Fibroblast of skin of left biceps (primary cell): ENCODE data around the gene ZFPL1.

Experiments
- DNase-seq, 2 experiments: peaks; one replicate each; pipeline ENCODE4 v3.0.0-alpha.2; 2013; ENCODE audit warnings: low read depth in 2 of 2

The ZFPL1 gene

GRCh38 chr11:65083834-65084597 lies at the start of gene ZFPL1, which contains the start of gene CDCA5:
TSS of gene ZFPL1 (plus strand) at chr11:65084222. CDS start at chr11:65084699, 477 bp downstream.
TSS of gene CDCA5 (minus strand) at chr11:65084040. CDS start at chr11:65083978, 62 bp downstream.
- DNase-seq, result peak; percentile 91 to 92

GRCh38 chr11:65034423-65034822 lies 49.6 kb upstream of the ZFPL1 start:
- DNase-seq, result no peak

- DNase-seq, result no peak
These were observed 48.4 kb upstream of the ZFPL1 start for GRCh38 chr11:65035579-65035978.

- no peak for DNase-seq
These were observed 47.1 kb upstream of the ZFPL1 start for GRCh38 chr11:65036931-65037330.

GRCh38 chr11:65040520-65040846 lies 43.5 kb upstream of the ZFPL1 start:
- no peak for DNase-seq

- DNase-seq, result peak; percentile 78 to 86
These were observed 43.0 kb upstream of the ZFPL1 start, which contains the start of gene SAC3D1 for GRCh38 chr11:65040847-65041622. TSS of gene SAC3D1 (plus strand) at chr11:65041210. CDS start at chr11:65041293, 83 bp downstream.

GRCh38 chr11:65042891-65043290 lies 41.1 kb upstream of the ZFPL1 start:
- DNase-seq, result no peak

GRCh38 chr11:65043881-65044501 lies 40.0 kb upstream of the ZFPL1 start:
- DNase-seq, result no peak

GRCh38 chr11:65045061-65045460 lies 39.0 kb upstream of the ZFPL1 start:
- DNase-seq, result no peak

GRCh38 chr11:65045728-65046127 lies 38.3 kb upstream of the ZFPL1 start:
- DNase-seq, result no peak

- DNase-seq, result no peak
These were observed 36.2 kb upstream of the ZFPL1 start for GRCh38 chr11:65047581-65048422.

- no peak for DNase-seq
These were observed 32.6 kb upstream of the ZFPL1 start for GRCh38 chr11:65051398-65051858.

GRCh38 chr11:65053827-65054508 lies 30.1 kb upstream of the ZFPL1 start:
- DNase-seq, result no peak

GRCh38 chr11:65055538-65055937 lies 28.5 kb upstream of the ZFPL1 start:
- DNase-seq, result no peak

- DNase-seq, result no peak
These were observed 27.0 kb upstream of the ZFPL1 start for GRCh38 chr11:65056999-65057398.

GRCh38 chr11:65057526-65057925 lies 26.5 kb upstream of the ZFPL1 start:
- DNase-seq, result no peak

GRCh38 chr11:65058012-65058411 lies 26.0 kb upstream of the ZFPL1 start:
- no peak for DNase-seq

GRCh38 chr11:65058419-65059054 lies 25.5 kb upstream of the ZFPL1 start, which contains the start of gene NAALADL1:
TSS of gene NAALADL1 (minus strand) at chr11:65058553. CDS start at chr11:65058521, 32 bp downstream.
- no peak for DNase-seq

GRCh38 chr11:65059523-65059922 lies 24.5 kb upstream of the ZFPL1 start:
- DNase-seq, result no peak
